SK-N-SH treated with all-trans-retinoic acid at 6 μM for 48 hours (cell line): ENCODE data around the gene IFT122.

Experiments
- ESRRG ChIP-seq: fragments of 250-450 bp; sonication (Bioruptor Pico); IDR thresholded peaks from 2 replicates; pipeline ENCODE4 v1.6.1; 2021; ENCODE audit warnings: mild to moderate bottlenecking
- OSR1 ChIP-seq: fragments of 250-450 bp; sonication (Bioruptor Pico); IDR thresholded peaks from 2 replicates; pipeline ENCODE4 v1.8.0; 2022; ENCODE audit warnings: moderate library complexity, mild to moderate bottlenecking, inconsistent platforms
- RARB ChIP-seq: fragments of 250-450 bp; sonication (Bioruptor Pico); IDR thresholded peaks from 2 replicates; pipeline ENCODE4 v1.8.0; 2021; ENCODE audit warnings: mild to moderate bottlenecking, moderate library complexity
- SNAI2 ChIP-seq: fragments of 250-450 bp; sonication (Bioruptor Pico); IDR thresholded peaks from 2 replicates; pipeline ENCODE4 v1.5.0; 2020; ENCODE audit warnings: mild to moderate bottlenecking, moderate library complexity
- TOX ChIP-seq: fragments of 250-450 bp; sonication (Bioruptor Pico); IDR thresholded peaks from 2 replicates; pipeline ENCODE4 v1.8.0; 2021; ENCODE audit warnings: mild to moderate bottlenecking, moderate library complexity, borderline replicate concordance
- ZNF565 ChIP-seq: fragments of 450-650 bp; formaldehyde crosslinking; conservative IDR thresholded peaks from 2 replicates; pipeline ENCODE4 v1.5.0; 2020; ENCODE audit warnings: low read depth, mild to moderate bottlenecking, moderate library complexity
- TF ChIP-seq, protein P1 (sequence below): fragments of 250-450 bp; sonication (Bioruptor Pico); IDR thresholded peaks from 2 replicates; pipeline ENCODE4 v1.5.1; 2021; ENCODE audit warnings: mild to moderate bottlenecking, moderate library complexity
- TF ChIP-seq, protein P2 (sequence below): fragments of 250-450 bp; sonication (Bioruptor Pico); IDR thresholded peaks from 2 replicates; pipeline ENCODE4 v1.8.0; 2020; ENCODE audit warnings: mild to moderate bottlenecking, moderate library complexity, borderline replicate concordance

DNA sequence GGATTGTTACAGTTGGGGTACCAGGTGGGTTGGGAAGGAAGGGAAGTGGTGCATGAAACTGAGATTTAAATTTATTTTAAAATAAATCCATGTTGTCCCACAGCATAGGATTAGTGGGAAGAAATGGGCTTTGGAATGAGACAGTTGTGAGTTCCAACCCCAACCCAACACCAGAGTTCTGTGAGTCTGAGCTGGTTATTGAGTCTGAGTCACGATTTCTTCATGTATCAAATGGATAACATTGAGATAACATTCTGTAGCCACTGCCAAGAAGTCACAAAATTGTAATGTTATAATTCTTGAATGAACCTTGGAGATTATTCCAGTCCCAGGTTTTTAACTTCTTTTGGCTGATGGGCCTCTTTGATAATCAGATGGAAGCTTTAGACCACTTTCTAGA lies 13.7 kb downstream of the IFT122 start:
- TF ChIP-seq, protein P1, sequence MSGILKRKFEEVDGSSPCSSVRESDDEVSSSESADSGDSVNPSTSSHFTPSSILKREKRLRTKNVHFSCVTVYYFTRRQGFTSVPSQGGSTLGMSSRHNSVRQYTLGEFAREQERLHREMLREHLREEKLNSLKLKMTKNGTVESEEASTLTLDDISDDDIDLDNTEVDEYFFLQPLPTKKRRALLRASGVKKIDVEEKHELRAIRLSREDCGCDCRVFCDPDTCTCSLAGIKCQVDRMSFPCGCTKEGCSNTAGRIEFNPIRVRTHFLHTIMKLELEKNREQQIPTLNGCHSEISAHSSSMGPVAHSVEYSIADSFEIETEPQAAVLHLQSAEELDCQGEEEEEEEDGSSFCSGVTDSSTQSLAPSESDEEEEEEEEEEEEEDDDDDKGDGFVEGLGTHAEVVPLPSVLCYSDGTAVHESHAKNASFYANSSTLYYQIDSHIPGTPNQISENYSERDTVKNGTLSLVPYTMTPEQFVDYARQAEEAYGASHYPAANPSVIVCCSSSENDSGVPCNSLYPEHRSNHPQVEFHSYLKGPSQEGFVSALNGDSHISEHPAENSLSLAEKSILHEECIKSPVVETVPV (CRISPR knock-in tag), result no peak
- TF ChIP-seq OSR1, result no peak
- TF ChIP-seq SNAI2 (CRISPR knock-in tag), result no peak
- no peak for TF ChIP-seq TOX (CRISPR knock-in tag)
- TF ChIP-seq, protein P2, sequence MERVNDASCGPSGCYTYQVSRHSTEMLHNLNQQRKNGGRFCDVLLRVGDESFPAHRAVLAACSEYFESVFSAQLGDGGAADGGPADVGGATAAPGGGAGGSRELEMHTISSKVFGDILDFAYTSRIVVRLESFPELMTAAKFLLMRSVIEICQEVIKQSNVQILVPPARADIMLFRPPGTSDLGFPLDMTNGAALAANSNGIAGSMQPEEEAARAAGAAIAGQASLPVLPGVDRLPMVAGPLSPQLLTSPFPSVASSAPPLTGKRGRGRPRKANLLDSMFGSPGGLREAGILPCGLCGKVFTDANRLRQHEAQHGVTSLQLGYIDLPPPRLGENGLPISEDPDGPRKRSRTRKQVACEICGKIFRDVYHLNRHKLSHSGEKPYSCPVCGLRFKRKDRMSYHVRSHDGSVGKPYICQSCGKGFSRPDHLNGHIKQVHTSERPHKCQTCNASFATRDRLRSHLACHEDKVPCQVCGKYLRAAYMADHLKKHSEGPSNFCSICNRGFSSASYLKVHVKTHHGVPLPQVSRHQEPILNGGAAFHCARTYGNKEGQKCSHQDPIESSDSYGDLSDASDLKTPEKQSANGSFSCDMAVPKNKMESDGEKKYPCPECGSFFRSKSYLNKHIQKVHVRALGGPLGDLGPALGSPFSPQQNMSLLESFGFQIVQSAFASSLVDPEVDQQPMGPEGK (CRISPR knock-in tag), result no peak
- TF ChIP-seq RARB (CRISPR knock-in tag), result no peak
- no peak for TF ChIP-seq ZNF565 (CRISPR knock-in tag)
- no peak for TF ChIP-seq ESRRG (CRISPR knock-in tag)
